NB4 (cell line): ENCODE measurements around the gene TCF4.

ENCODE experiments used
- MYC ChIP-seq: IDR thresholded peaks from 2 replicates; pipeline ENCODE4 v1.6.1; 2011; ENCODE audit warnings: low read depth, low read length
- POLR2A ChIP-seq: IDR thresholded peaks from 2 replicates; pipeline ENCODE4 v1.6.1; 2011; ENCODE audit warnings: mild to moderate bottlenecking; ENCODE audit not compliant: insufficient read length; ENCODE audit errors: extremely low read depth
- TF ChIP-seq, protein P1 (sequence below): IDR thresholded peaks from one replicate; pipeline ENCODE4 v1.5.1; 2012; ENCODE audit warnings: low read depth, low read length
- TF ChIP-seq, protein P2 (sequence below): IDR thresholded peaks from 2 replicates; pipeline ENCODE4 v1.6.1; 2011; ENCODE audit warnings: low read depth, low read length

DNA sequence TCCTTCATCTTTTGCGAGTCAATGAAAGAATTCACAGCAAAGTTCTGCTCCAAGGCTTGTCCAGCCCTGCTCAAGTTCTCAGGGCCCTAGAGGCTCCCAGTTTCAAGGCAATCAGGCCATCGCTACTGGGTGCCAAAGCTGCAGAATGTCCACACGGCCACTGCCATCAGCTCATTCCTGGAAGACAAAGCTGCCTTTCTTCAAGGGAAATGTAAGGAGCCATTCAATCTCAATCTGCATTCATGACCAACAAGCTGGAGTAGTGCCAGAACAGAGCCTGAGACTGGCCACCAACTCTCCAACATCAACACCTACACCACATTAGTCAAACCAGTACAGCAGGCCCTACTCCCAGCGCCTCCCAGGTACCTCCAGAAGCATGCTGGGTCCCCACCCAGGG is 202.2 kb downstream of the TCF4 start:
- TF ChIP-seq POLR2A: no peak
- TF ChIP-seq, protein P1, sequence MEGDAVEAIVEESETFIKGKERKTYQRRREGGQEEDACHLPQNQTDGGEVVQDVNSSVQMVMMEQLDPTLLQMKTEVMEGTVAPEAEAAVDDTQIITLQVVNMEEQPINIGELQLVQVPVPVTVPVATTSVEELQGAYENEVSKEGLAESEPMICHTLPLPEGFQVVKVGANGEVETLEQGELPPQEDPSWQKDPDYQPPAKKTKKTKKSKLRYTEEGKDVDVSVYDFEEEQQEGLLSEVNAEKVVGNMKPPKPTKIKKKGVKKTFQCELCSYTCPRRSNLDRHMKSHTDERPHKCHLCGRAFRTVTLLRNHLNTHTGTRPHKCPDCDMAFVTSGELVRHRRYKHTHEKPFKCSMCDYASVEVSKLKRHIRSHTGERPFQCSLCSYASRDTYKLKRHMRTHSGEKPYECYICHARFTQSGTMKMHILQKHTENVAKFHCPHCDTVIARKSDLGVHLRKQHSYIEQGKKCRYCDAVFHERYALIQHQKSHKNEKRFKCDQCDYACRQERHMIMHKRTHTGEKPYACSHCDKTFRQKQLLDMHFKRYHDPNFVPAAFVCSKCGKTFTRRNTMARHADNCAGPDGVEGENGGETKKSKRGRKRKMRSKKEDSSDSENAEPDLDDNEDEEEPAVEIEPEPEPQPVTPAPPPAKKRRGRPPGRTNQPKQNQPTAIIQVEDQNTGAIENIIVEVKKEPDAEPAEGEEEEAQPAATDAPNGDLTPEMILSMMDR: no peak
- TF ChIP-seq, protein P2, sequence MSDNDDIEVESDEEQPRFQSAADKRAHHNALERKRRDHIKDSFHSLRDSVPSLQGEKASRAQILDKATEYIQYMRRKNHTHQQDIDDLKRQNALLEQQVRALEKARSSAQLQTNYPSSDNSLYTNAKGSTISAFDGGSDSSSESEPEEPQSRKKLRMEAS: no peak
- TF ChIP-seq MYC: no peak
